Esophagus mucosa (tissue), 1 donor: ENCODE measurements around the gene TMEM243. TPM values are rescaled to one million over a fixed set of nuclear protein-coding genes. Genes with fewer than 3 reads are reported as not detected.
A peak's percentile ranks its signal among the peaks of the same experiment; 100 is the strongest.

Source experiments
- ATAC-seq: fragments of 200-7000 bp; cut with Tn5 transposase; one replicate; pipeline ENCODE4 v1.9.1; 2020
- total RNA-seq: library from RNA; stranded (reverse); gene quantifications from one replicate; pipeline ENCODE4 v1.2.4, GENCODE V29; 2023
- donor health status: DM: yes; HTN: yes; CAD: no.

TMEM243 gene
- total RNA-seq, 1 donor from 2014 or later, result 8.1 TPM

DNA sequence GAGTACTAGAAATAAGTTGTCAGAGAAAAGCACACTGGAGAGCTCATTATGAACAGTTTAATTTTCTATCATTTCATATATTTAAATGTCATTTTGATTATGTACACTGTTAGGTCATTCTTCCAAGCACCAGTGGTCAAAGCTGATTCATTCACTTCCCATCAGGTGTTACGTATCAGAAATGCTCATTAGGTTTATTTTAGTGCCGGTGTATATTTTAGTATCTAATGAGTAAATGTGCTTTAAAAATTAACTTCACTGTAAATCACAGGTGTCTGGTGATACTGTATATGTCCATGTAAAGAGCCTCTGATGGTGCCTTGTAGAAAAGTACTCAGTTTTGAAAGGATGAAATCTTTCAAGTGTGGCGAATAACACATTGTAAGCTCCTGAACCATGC, 63.7 kb downstream of the TMEM243 start:
- no peak for ATAC-seq

GRCh38 chr7:87154569-87154968, 65.0 kb downstream of the TMEM243 start:
- no peak for ATAC-seq

GRCh38 chr7:87154166-87154565, 65.4 kb downstream of the TMEM243 start:
- ATAC-seq, result no peak

GRCh38 chr7:87152897-87153641, 66.5 kb downstream of the TMEM243 start:
- no peak for ATAC-seq

GRCh38 chr7:87152112-87152896, 67.2 kb downstream of the TMEM243 start, which contains the start of gene DMTF1:
DMTF1 (plus strand) TSS chr7:87152453; CDS start chr7:87164942, 12,489 bp downstream.
- peak; percentile 98 for ATAC-seq

GRCh38 chr7:87151729-87152111, 67.8 kb downstream of the TMEM243 start:
- no peak for ATAC-seq

DNA sequence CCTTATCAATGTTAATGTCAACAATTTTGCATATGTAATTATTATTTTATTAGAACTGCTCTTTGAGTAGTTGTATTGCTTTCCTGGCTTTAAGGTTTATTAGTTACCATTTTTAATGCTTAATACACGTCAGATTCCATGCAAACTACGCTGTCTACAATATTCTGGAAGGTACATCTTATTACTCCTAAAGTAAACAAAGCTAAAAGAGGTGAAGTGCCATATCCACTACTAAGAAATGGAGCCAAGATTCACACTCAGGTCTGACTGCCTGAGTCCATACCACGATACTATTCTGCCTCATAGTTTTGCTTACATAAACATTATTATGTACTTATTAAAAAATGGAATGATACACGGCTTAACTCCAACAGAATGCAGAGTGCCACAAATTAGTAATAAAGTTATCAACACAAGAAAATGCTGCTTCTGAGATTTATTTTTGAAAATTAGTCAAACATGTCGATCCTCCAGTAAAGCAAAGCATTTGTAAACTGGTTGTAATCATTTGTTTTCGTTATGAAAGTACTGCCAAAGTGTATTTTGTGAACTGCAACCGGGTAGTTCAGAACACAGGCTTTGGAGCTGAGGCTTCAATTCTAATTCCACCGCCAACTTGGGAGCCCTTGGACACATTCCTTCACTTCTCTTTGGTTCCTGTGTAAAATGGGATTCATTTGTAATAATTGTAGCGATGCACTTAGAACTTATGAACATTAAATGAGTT, 68.4 kb downstream of the TMEM243 start:
- ATAC-seq, result no peak

GRCh38 chr7:87148332-87148955, 71.1 kb downstream of the TMEM243 start:
- no peak for ATAC-seq

- no peak for ATAC-seq
Observed at GRCh38 chr7:87147500-87147899, 72.0 kb downstream of the TMEM243 start.

GRCh38 chr7:87146740-87147386, 72.7 kb downstream of the TMEM243 start:
- ATAC-seq, result no peak

Other genes with a start within 250 kb of the TMEM243 start
- 2.2 TPM for gene ELAPOR2, start 160.1 kb downstream of the TMEM243 start, total RNA-seq
- gene DMTF1, start 67.3 kb downstream of the TMEM243 start, total RNA-seq, result 26.3 TPM
- gene CROT, start 125.9 kb upstream of the TMEM243 start, total RNA-seq, result 18.1 TPM